Stomach (tissue), 4 donors: ENCODE measurements around the gene B3GNT5.

Experiments
- CTCF ChIP-seq, 7 experiments: fragments of 450-650 bp in 4 of 7; fragments of 200-600 bp in 3 of 7; sonication (generic) in 3 of 7; IDR thresholded peaks; one replicate each; pipeline ENCODE4 v1.5.1; 2016 to 2019; ENCODE audit warnings: antibody characterized with exemption in 7 of 7, control low read depth in 2 of 7, mild to moderate bottlenecking in 1 of 7
- POLR2A ChIP-seq, 4 donors: fragments of 450-650 bp; IDR thresholded peaks; one replicate each; pipeline ENCODE4 v1.6.1; 2016; ENCODE audit warnings: antibody characterized with exemption in 4 of 4, control low read depth in 2 of 4, mild to moderate bottlenecking in 1 of 4, moderate library complexity in 1 of 4
- POLR2AphosphoS5 ChIP-seq, 3 donors: sonication (generic); formaldehyde crosslinking; IDR thresholded peaks; one replicate each; pipeline ENCODE4 v1.6.1; 2016; ENCODE audit warnings: antibody characterized with exemption in 3 of 3

GRCh38 chr3:183267140-183267539, 14.1 kb downstream of the B3GNT5 start:
- TF ChIP-seq CTCF (IDR thresholded peaks at IDR 0.05) (no peak), POLR2A (IDR thresholded peaks at IDR 0.05) (no peak), POLR2AphosphoS5 (IDR thresholded peaks at IDR 0.05) (peak in 2 of 3 donors; percentile 21 to 61)
